CD14-positive monocyte (primary cell): ENCODE data around the gene FAM83B. TPM values are rescaled to one million over a fixed set of nuclear protein-coding genes. Genes with fewer than 3 reads are reported as not detected.

Source experiments
- DNase-seq, 3 donors: peaks; one replicate each; pipeline ENCODE4 v3.0.0-alpha.2; 2011 to 2022
- H2AFZ ChIP-seq: 2 replicates; pipeline ENCODE4 v1.6.0; 2012; ENCODE audit warnings: mild to moderate bottlenecking, low read depth, low read length, inconsistent platforms; ENCODE audit not compliant: insufficient read depth, poor library complexity, severe bottlenecking
- H3K27ac ChIP-seq, 2 donors: 1 replicate in 1 of 2; 2 replicates in 1 of 2; pipeline ENCODE4 v1.5.1; 2012 to 2013; ENCODE audit warnings: low read length in 2 of 2, control low read depth in 1 of 2, inconsistent platforms in 1 of 2, low read depth in 1 of 2, mild to moderate bottlenecking in 1 of 2
- H3K27me3 ChIP-seq, 2 donors: one replicate each; pipeline versions ENCODE4 v1.6.0 to v1.6.1; 2011 to 2013; ENCODE audit warnings: low read length in 2 of 2; ENCODE audit not compliant: control insufficient read depth in 2 of 2, insufficient read depth in 2 of 2
- H3K36me3 ChIP-seq, 2 donors: replicated peaks in 1 of 2; 1 replicate in 1 of 2; 2 replicates in 1 of 2; pipeline versions ENCODE4 v1.5.1 to v1.6.1; 2012 to 2013; ENCODE audit warnings: low read length in 2 of 2, control low read depth in 1 of 2, inconsistent platforms in 1 of 2, mild to moderate bottlenecking in 1 of 2; ENCODE audit not compliant: insufficient read depth in 2 of 2, control insufficient read depth in 1 of 2
- H3K4me1 ChIP-seq, 2 donors: 1 replicate in 1 of 2; 2 replicates in 1 of 2; pipeline versions ENCODE4 v1.5.1 to v1.6.1; 2012 to 2013; ENCODE audit warnings: low read length in 2 of 2, control low read depth in 1 of 2, inconsistent platforms in 1 of 2, mild to moderate bottlenecking in 1 of 2, moderate library complexity in 1 of 2; ENCODE audit not compliant: insufficient read depth in 2 of 2, control insufficient read depth in 1 of 2
- H3K4me2 ChIP-seq: replicated peaks from 2 replicates; pipeline ENCODE3; 2012; ENCODE audit warnings: low read length, moderate library complexity, mild to moderate bottlenecking; ENCODE audit not compliant: poor library complexity, severe bottlenecking; ENCODE audit errors: extremely low read depth
- H3K4me3 ChIP-seq, 3 experiments: fragments of 200-600 bp in 1 of 3; sonication (generic) in 1 of 3; replicated peaks in 1 of 3; 1 replicate in 2 of 3; 2 replicates in 1 of 3; pipeline ENCODE4 v1.5.1; 2011 to 2013; ENCODE audit warnings: low read length in 3 of 3, mild to moderate bottlenecking in 3 of 3, control low read depth in 2 of 3, low read depth in 2 of 3, inconsistent platforms in 1 of 3, moderate library complexity in 1 of 3
- H3K79me2 ChIP-seq: 2 replicates; pipeline ENCODE4 v1.6.0; 2012; ENCODE audit warnings: mild to moderate bottlenecking, control low read depth, inconsistent platforms, low read length, moderate library complexity; ENCODE audit not compliant: insufficient read depth
- H3K9ac ChIP-seq: 2 replicates; pipeline ENCODE4 v1.6.0; 2017; ENCODE audit warnings: low read length, mild to moderate bottlenecking; ENCODE audit not compliant: insufficient read depth, poor library complexity, severe bottlenecking
- H3K9me3 ChIP-seq, 2 donors: replicated peaks in 1 of 2; 1 replicate in 1 of 2; 2 replicates in 1 of 2; pipeline versions ENCODE4 v1.5.1 to v1.6.1; 2012 to 2013; ENCODE audit warnings: low read length in 2 of 2, control low read depth in 1 of 2; ENCODE audit not compliant: control insufficient read depth in 1 of 2, insufficient read depth in 1 of 2
- H4K20me1 ChIP-seq: 2 replicates; pipeline ENCODE4 v1.6.0; 2012; ENCODE audit warnings: mild to moderate bottlenecking, low read length, control low read depth, moderate library complexity; ENCODE audit not compliant: insufficient read depth
- H3K27ac Mint-ChIP-seq, 7 donors: one replicate each; pipeline ENCODE4 v1.8.0; 2020; ENCODE audit warnings: mild to moderate bottlenecking in 7 of 7, mixed read lengths in 7 of 7, moderate library complexity in 6 of 7, inconsistent platforms in 2 of 7
- H3K27me3 Mint-ChIP-seq, 3 donors: one replicate each; pipeline ENCODE4 v1.8.0; 2021 to 2022; ENCODE audit warnings: low read depth in 3 of 3, mild to moderate bottlenecking in 3 of 3, mixed read lengths in 3 of 3, moderate library complexity in 3 of 3, inconsistent platforms in 1 of 3
- H3K36me3 Mint-ChIP-seq, 2 donors: one replicate each; pipeline ENCODE4 v1.8.0; 2020; ENCODE audit warnings: mixed read lengths in 2 of 2, inconsistent platforms in 1 of 2, mild to moderate bottlenecking in 1 of 2
- H3K4me1 Mint-ChIP-seq: one replicate; pipeline ENCODE4 v1.8.0; 2020; ENCODE audit warnings: mild to moderate bottlenecking, mixed read lengths
- H3K4me3 Mint-ChIP-seq, 2 donors: one replicate each; pipeline ENCODE4 v1.8.0; 2020; ENCODE audit warnings: mild to moderate bottlenecking in 2 of 2, mixed read lengths in 2 of 2, moderate library complexity in 1 of 2
- H3K9me3 Mint-ChIP-seq, 7 donors: one replicate each; pipeline ENCODE4 v1.8.0; 2020 to 2022; ENCODE audit warnings: mixed read lengths in 7 of 7, mild to moderate bottlenecking in 6 of 7, moderate library complexity in 6 of 7, inconsistent platforms in 2 of 7
- CTCF ChIP-seq: fragments of 200-600 bp; IDR thresholded peaks from one replicate; pipeline ENCODE4 v1.8.0; 2022; ENCODE audit warnings: antibody characterized with exemption, mild to moderate bottlenecking
- WGBS: methylation state at CpG from one replicate; pipeline ENCODE4 v1.1.5; 2013; ENCODE audit warnings: missing lambda C conversion rate; ENCODE audit not compliant: insufficient coverage; 5-methylcytosine and 5-hydroxymethylcytosine counted together
- intact Hi-C, 2 donors: fragments of 100-400 bp; cut with micrococcal nuclease; formaldehyde crosslinking; loops; one replicate each; pipeline versions ENCODE4 v1.15.0 to v1.15.1; 2023
- polyA plus RNA-seq, 3 donors: library from polyadenylated mRNA; depleted of rRNA in 1 of 3; unstranded in 2 of 3; stranded (reverse) in 1 of 3; fragments of 300-500 nt in 2 of 3; fragments of >200 nt in 1 of 3; fragmentation: Illumina TruSeq in 2 of 3; gene quantifications; 1 replicate in 2 of 3; 2 replicates in 1 of 3; pipeline ENCODE4 v1.2.3, GENCODE V29; 2012 to 2021

Gene FAM83B
- polyA plus RNA-seq, 3 donors: not detected

GRCh38 chr6:54981647-54982046 lies 135.1 kb downstream of the FAM83B start:
- Histone ChIP-seq H4K20me1 (no peaks in the 10 kb centered on the region), H3K9me3 (peaks cover 4 to 20% of the 10 kb centered on the region in 2 donors), H3K4me3 (no peak overlapping the region), H3K4me1 (no peaks in the 10 kb centered on the region), H2AFZ (no peak overlapping the region), H3K27me3 (no peaks in the 10 kb centered on the region), H3K36me3 (no peaks in the 10 kb centered on the region), H3K9ac (no peak overlapping the region), H3K27ac (no peak overlapping the region), H3K4me2 (no peak overlapping the region), H3K79me2 (no peaks in the 10 kb centered on the region)
- TF ChIP-seq CTCF: no peak
- no peaks in the 10 kb centered on the region for H3K36me3 Mint-ChIP-seq
- intact Hi-C loops: no loop called here
- no peak overlapping the region for H3K27ac Mint-ChIP-seq
- no peaks in the 10 kb centered on the region for H3K4me1 Mint-ChIP-seq
- H3K4me3 Mint-ChIP-seq: no peak overlapping the region
- H3K9me3 Mint-ChIP-seq: peaks cover 4 to 15% (median 7%) of the 10 kb centered on the region in 7 donors
- peaks cover 0 to 1% (median 0%) of the 10 kb centered on the region in 3 donors for H3K27me3 Mint-ChIP-seq
- DNase-seq: no peak
- WGBS: no CpG with 5 or more reads among the region's 3 CpGs

GRCh38 chr6:54987633-54988290 lies 141.2 kb downstream of the FAM83B start:
- TF ChIP-seq CTCF: no peak
- Histone ChIP-seq H3K27me3 (no peaks in the 10 kb centered on the region), H4K20me1 (no peaks in the 10 kb centered on the region), H3K4me1 (no peaks in the 10 kb centered on the region), H2AFZ (no peak overlapping the region), H3K9ac (no peak overlapping the region), H3K4me3 (no peak overlapping the region), H3K9me3 (peaks cover 0 to 8% of the 10 kb centered on the region in 2 donors), H3K79me2 (no peaks in the 10 kb centered on the region), H3K27ac (no peak overlapping the region), H3K36me3 (no peaks in the 10 kb centered on the region), H3K4me2 (no peak overlapping the region)
- H3K27ac Mint-ChIP-seq: no peak overlapping the region
- H3K4me1 Mint-ChIP-seq: no peaks in the 10 kb centered on the region
- peaks cover 0 to 11% (median 7%) of the 10 kb centered on the region in 7 donors for H3K9me3 Mint-ChIP-seq
- no peak overlapping the region for H3K4me3 Mint-ChIP-seq
- no peak for DNase-seq
- peaks cover 0 to 2% (median 0%) of the 10 kb centered on the region in 3 donors for H3K27me3 Mint-ChIP-seq
- intact Hi-C loops: no loop called here
- H3K36me3 Mint-ChIP-seq: no peaks in the 10 kb centered on the region
